Measurements from ENCODE around the gene TRIM50. TPM values are rescaled to one million over a fixed set of nuclear protein-coding genes. Genes with fewer than 3 reads are reported as not detected.
"Not testable (repeated sequence)": the region's sequence is repeated elsewhere in the genome, so short reads cannot be mapped to it uniquely, and the experiment has no call there.

Gene TRIM50
- 0.57 TPM for polyA plus RNA-seq (ENCODE audit: insufficient read length)

DNA sequence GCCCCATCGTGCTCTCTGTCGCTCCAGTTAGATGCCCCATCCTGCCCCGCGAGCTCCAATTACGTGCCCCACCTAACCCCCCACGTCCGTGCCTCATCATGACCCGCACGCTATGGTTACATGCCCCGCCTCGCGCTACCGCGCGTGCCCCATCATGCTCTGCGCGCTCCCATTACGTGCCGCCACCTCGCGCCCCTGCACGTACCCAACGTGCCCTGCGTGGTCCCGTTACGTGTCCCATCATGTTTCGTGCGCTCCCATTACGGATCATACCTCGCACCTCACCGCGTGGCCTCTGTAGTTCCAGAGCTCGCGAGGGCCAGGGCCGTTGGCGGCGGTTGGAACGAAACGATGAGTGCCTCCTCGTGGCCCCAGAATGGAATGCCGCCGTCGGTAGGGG is at the start of gene TRIM50, which contains the start of gene FKBP6:
TSS of gene TRIM50 (minus strand) at position 161 of the 400 bp plus-strand sequence. CDS start 3,295 bp downstream, outside the sequence.
TSS of gene FKBP6 (plus strand) at position 240 of the 400 bp plus-strand sequence. CDS start 268 bp downstream, outside the sequence.
- DNase-seq: not testable (repeated sequence)

DNA sequence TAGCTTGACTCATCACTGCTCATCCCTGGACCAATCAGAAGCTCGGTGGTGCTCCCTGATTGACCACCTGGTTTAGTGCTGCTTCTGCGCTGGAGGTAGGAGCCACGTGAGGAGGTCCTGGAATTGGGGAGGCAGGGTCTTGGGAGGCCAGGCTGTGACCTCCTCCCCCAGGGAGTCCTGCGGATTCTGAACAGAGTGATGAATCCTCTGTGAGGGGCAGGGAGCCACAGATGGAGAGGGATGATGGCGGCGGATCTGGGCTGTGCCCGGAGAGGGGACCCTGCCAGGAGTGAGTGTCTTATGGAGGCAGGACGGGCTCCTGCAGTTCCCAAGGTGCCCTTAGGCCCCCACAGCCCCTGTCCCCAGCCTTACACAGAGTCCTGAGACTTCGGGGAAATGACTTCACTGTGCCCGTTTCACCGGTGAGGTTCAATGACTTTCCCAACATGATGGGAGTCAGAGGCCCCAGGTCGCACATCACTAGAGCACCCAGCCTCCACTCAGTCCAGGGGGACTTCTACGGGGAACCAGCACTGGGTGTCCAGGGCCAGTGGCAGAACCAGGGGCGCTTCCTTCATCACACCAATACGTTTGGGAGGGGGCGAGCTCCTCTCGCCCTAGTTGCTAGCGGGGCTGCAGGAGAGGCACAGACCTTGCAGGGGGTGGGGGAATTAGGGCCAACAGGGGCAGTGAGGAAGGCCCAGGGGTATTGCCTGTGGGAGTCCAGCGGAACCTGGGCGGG is 49.0 kb upstream of the TRIM50 start:
- no peak for DNase-seq

DNA sequence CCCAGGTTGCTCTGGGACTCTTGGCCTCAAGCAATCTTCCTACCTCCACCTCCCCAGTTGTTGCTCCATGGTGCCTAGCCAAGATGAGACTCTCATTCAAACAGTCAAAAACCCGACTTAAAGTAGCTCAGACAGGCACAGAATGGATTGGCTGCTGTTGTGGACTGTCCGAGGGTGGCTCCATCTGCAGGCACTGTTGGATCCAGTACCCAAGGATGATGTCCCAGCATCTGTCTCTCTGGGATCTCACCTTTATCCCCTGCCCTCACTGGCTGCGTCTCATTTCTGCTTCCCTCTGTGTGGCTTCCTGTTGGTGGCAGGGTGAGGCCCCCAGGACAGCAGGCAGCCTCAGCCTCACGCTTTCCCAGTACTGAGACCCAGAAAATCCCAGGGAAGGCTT is 48.4 kb upstream of the TRIM50 start:
- not testable (repeated sequence) for DNase-seq

DNA sequence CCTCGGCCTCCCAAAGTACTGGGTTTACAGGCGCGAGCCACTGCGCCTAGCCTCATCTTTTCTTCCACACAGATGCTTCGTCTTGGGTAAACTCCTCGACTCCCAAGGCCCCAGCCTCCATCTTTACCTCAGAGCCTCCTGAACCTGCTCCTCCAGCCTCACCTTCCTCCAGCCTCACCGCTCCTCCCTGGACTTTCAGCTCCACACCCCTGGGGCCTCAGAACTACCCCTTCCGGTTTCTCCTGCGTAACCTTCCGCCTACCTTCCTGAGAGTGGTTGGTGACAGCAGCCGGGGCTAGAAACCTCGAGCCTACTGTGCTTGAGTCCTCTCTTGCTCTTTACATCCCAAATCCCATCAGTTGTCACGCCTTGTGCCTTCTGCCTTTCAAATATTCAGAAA is 45.9 kb upstream of the TRIM50 start:
- no peak for DNase-seq

DNA sequence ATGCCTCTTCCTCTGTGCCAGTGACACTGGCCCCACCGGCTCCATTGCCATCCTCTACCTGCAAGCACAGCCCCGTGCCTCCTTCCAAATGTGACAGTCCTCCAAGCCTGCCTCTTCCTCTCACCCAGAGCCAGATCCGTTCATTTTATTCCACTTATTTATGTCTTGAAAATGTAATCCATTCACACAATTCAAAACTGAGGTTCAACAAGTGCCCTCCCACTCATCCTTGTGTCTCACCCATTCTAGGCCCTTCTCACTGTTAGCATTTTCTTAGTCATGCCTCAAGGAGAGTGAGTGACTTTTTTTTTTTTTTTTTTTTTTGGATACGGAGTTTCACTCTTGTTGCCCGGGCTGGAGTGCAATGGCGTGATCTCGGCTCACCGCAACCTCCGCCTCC is 41.7 kb upstream of the TRIM50 start:
- no peak for DNase-seq

DNA sequence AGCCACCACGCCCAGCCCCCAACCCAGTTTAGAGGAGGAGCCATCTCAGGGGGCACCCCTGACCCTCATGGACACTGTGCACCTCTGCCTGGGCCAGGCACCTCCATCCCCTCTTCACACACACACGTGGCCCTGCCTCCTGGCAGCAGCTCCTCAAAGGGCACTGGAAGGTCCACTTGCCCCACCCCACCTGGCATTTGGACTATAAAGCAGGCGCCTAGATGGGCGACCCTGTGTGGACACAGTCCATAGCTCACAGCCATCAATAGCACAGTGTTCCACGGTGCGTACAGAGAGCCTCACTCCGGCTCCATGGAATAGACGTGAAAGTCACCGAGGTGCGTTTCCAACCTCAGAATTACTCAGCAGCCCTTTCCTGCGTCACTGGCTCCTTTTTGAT is 41.1 kb upstream of the TRIM50 start:
- DNase-seq: no peak

DNA sequence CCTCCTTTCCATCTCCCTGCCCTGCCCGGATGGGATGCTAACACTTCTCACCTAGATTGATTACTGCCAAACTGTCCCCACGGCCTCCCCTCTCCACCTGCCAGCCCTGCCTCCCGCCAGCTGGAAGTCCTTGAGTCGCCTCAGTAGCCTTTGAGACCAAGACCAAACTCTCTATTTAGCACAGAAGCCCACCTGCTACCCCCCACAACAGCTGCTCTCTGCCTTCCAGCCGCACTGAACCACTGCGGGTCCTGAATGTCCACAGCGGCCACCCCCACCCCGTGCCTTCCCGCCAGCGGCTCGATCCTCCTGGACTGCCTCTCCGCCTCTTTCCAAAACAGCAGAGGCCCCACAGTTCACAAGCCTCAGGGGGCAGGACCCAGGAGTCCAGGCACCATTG is 39.1 kb upstream of the TRIM50 start:
- no peak for DNase-seq

DNA sequence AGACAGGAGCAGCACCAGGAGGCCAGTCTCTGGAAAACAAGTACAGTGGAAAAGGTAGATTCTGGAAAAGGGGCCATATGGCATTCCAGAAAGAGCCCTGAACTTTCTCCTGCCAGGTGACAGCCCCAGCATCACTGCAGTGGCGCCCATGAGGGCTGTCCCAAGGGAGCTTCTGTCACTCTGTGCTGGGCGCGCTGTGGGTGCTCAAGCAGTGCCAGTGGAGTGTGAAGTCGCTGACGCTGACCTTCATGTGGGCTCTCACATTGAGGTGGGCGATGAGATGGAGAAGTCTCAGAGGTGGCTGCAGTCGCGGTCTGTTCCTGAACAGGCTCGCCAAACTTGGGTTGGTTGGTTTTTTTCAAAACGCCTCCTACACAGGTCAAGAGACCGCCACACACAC is 38.2 kb upstream of the TRIM50 start:
- DNase-seq: no peak

DNA sequence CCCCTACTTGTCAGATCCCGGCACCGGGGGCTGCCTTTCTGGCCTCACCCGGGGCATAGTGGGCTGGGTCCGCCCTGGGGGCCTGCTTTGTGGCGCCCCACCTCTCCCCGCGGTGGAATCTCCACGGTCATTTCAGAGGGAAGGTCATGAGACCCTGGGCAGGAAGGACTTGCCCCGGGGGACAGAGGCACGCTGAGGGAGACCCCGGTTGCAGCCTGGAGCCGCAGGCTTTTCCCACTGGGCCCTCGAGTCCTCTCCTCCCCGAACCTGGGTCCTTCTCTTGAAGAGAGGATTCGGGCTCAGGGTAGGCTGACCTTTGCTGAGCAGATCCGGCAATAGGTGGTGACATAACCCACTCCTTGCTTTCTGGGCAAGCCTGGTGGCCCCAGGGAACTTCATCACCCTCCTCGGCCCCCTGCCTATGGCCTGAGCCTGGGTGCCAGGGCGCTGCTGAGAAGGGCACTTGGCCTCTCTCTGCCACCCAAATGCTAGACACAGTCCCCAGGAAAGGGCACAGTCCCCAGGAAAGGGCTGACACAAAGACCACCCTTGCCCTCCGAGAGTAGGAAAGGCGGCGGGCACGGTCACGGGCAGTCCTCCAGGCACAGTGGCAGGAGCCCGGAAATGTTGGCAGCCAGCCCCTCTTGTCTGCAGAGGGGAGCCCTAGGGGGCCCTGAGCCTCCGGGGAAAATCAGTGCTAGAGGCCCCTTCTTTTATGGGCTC is 36.3 kb upstream of the TRIM50 start:
- no peak for DNase-seq

DNA sequence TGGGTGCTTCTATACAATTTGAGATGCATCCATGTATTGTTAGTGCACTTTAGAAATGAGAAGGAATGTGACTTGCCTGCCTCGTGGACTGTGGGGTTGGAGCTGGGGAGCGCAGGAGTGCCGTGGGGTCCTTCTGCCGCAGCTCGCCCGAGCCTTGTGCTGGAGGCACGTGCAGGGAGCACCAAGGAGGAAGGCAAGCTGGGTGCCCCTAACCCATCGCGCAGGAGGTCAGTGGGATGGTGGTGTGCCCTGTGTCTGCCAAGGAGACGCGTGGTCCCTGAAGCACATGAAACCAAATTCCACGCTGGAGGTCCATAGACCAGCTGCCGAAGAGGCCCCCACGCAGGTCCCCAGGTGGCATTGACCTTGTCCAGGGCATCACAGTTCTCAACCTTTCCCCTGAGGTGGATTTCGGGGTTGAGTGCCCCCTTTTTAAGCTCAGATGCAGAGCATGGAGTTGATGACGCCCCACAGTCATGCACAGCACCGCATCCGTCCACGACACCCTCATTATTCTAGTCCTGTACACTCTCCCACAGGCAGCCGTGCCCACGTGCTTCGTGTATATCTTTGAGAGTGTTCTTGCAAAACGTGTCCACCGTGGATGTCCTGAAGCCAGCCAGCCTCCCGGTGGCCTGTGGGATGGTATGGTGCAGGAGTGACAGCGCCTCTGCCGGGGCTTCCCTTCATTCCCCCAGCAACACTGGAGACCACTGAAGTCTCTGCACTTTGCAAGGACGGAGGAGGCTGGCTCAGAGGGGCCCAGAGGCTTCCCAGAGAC is 35.5 kb upstream of the TRIM50 start:
- DNase-seq: no peak

DNA sequence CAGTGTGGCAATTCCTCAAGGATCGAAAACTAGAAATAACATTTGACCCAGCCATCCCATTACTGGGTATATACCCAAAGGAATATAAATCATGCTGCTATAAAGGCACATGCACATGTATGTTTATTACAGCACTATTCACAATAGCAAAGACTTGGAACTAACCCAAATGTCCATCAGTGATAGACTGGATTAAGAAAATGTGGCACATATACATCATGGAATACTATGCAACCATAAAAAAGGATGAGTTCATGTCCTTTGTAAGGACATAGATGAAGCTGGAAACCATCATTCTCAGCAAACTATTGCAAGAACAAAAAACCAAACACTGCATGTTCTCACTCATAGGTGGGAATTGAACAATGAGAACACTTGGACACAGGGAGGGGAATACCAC is 32.7 kb upstream of the TRIM50 start:
- DNase-seq: not testable (repeated sequence)

DNA sequence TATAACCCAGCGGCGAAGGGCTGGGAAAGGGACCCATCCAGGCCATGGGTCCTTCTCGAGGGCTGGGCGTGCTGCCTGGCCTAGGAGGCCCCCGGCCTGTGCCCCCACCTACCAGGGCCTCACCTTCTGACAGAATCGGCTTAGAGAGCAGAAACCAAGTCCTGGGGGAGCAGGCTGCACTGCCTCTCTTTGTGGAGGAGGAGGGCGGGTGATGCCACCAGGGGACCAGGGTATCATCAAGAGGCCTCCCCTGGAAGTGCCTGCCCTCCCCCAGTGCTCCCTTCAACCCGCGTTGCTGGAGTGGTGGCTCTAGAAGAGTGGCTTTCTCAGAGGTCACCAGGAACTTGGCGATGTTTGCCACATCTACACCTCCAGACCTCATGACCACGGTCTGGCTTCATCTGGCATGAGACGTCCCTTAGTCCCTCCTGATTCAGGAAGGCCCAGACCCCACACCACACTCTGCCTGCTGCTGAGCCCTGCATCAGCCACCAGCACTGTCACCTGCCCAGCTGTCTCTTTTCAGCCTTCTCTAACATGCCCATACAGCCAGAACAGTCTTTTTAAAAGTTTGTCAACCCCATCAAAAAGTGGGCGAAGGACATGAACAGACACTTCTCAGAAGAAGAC is 32.0 kb upstream of the TRIM50 start:
- no peak for DNase-seq

DNA sequence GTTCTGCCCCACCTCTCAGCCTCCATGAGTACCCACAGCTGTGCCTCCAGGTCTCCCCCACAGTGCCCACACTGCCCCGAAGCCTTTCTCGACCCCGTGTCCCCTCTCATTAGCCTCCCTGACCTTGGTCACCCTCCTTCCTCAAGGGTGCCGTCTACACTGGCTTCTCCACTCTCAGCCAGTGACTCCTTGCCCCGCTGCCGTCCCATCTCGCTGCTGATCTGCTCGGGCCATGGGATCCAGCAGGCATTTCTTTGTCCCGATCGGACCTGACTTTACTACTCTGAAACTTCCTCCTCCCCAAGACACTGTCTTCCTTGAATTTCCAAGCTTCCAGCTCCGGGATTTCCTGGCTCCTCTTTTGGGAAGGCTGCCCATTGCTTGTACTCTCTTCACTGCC is 31.4 kb upstream of the TRIM50 start:
- DNase-seq: no peak

DNA sequence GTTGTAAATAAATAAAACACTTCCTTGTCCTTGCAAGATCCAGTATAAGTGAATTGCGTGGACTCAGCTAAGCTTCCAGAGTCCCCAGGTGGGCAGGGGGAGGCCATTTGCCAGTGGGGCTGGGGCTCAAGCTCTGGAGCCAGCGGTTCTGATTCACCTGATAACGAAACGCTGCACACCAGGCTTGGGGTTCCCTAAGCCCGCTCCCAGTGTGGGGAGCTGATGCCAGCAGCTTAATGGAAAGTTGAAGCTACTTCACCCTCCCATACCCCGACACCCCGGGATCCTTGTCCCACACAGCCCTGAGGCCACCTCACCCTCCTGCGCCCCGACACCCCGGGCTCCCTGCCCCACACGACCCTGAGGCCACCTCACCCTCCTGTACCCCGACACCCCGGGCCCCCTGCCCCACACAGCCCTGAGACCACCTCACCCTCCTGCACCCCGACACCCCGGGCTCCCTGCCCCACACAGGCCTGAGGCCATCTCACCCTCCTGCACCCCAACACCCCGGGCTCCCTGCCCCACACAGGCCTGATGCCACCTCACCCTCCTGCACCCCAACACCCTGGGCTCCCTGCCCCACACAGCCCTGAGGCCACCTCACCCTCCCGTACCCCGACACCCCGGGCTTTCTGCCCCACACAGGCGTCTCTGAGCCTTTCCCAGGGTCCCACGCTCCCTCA is 30.9 kb upstream of the TRIM50 start:
- DNase-seq: no peak

DNA sequence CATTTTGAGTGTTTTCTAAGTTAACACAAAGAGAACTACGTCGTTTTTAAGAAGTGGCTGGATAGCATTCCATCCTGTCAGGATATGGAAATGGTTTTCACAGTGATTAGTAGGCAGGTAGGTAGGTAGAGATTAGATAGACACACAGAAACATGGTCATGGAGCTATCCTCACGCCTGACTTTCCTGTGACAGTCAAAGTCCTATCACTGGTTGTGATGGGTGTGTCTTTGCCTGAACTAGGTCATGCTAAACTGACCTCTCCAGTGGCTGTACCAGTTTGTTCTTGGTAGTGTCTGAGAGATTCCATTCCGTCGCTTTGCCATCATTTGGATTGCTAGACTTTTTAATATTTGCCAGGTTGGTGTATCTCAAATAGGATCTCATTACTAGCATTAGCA is 28.3 kb upstream of the TRIM50 start:
- no peak for DNase-seq

DNA sequence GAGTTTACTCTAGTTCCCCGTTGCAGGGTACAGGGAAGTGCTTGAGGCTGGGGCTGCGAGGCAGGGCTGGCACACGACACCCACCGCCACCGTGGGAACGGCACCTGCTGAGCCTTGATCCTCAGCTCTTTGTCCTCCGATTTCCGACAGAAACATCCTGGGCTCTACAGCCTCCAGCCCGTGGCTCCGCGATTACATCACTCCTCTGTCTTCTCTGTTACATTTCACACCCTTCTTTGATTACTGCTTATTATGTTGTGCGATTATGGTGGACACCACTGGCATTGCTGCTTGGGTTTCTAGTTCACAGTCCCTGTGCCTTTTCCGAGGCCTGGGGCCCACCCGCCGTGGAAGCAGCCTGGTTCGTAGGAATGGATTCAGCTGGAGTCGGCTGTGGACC is 26.9 kb upstream of the TRIM50 start:
- DNase-seq: no peak

DNA sequence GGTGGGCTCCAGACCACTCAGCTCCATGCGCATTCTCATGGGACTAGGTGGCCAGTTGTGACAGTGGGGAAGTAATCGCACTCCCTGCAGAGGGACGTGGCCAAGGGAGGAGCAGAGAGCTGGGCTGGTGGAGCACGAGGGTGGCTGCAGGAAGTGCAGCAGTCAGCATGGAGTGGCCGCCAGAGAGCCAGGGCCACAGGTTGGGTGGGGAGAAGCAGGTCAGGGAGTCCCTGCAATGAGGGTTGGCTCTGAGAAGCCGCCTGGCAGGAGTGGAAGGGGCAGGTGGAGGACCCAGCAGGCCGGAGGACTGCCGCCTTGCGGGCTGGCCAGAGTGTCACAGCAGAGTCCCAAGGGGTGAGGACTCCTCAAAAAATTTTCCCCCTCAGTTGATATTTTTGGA is 26.3 kb upstream of the TRIM50 start:
- no peak for DNase-seq

DNA sequence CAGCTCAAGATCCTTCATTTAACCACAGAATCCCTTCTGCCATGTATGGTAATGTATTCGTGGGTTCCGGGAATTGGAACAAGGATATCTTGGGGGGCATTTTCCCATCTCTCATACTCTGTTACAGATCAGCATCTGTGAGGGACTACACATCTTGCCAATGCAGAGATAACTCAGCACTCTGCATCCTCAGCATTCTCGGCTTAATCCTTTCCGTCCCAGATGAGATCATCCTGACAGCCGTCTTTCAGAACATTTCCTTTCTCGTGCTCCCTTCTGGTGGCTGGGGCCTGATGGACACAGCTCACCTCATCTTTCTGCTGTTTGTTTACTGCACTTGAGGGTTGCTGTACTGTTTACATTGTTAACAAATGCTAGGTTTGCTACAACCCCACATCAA is 25.4 kb upstream of the TRIM50 start:
- DNase-seq: no peak

DNA sequence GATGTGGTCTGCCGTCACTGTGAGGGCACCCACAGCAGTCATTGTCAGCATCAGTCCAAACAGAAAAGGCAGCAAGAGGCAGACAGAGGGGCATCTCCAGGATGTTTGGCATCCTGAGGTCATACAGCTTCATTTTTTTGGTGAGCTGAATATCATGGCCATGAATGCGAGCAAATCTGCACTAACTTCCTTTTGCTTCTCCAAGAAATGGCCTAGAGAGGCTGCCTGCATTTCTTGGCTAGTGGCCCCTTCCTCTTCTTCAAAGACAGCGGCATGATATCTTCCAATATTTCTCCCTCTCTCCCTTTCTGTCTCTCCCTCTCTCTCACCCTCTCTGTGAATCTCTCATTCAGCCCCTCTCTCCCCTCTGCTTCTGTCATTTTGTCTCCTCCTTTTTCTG is 24.9 kb upstream of the TRIM50 start:
- DNase-seq: no peak

DNA sequence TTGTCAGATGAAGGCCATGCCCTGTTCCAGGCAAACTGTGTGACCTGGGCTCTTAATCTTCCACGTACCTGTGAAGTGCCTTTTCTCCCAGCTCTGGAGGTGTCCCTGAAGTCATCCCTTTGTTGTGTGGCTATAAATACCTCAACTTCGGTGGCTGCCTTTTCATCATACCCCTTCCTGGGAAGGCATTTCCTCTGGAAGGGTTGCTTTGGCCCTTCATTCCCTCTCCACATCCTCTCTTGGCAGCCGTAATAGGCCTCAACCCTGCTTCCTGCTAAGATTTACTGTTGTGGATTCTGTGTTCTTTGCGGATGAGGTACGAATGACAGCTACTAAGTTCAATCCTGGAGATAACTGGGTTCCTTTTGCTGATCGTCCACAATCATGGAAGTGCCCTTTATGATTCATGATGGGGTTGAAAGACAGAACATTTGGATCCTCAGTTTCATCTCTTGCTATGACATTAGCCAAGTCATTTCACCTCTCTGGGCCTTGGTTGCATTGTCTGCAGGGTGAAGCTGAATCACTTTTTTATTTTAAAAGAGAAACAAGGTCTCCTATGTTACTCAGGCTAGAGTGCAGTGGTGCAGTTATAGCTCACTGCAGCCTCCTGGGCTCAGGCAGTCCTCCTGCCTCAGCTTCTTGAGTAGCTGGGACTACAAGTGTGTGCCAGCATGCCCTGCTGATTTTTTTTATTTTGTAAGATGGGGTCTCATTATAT is 23.7 kb upstream of the TRIM50 start:
- no peak for DNase-seq

DNA sequence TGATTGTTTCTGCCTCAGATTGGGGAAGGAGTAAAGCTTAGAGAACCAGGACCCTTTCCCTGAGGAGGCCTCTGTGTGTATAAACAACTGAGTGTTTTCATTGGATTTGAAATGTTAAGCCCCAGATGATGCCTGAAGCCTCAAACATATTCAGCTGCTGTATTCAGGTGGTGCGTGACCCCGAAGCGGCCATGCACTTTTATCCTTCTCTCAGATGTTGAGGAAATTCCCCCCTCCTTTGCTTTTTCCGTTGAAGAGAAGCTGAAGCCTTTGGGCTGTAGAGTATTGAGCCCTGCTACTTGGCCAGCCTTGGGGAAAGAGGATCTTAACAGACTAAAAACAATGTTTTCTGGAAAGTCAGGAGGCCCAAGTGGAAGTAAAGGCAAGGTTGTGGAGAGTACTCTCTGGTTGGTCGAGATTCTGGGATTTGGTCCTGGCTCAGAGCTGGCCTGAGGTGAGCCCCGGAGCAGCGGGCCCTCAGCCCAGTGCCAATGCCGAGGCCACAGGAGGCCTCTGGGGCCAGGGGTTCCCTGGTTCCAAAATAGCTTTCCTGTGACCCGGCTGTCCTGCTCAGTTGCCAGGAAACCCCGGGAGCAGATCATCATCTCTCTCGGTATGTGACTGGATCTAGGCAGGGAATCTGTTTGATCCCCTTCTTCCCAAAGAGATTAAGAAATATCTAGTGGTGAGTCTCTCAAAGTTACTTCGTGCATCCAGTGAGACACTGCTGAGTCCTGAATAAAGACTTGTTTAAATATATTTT is 22.6 kb upstream of the TRIM50 start:
- no peak for DNase-seq

Measured in hindlimb muscle (tissue), 1 donor.